Sigmoid colon (tissue), 4 donors: ENCODE results near the gene PDE4D.

Experiments
- EP300 ChIP-seq, 4 donors: sonication (generic); formaldehyde crosslinking; IDR thresholded peaks; one replicate each; pipeline ENCODE4 v1.6.1; 2017; ENCODE audit warnings: antibody characterized with exemption in 4 of 4
- POLR2A ChIP-seq, 2 donors: fragments of 450-650 bp; IDR thresholded peaks; one replicate each; pipeline ENCODE4 v1.6.1; 2016; ENCODE audit warnings: antibody characterized with exemption in 2 of 2, mild to moderate bottlenecking in 2 of 2, moderate library complexity in 2 of 2

GRCh38 chr5:59597690-59598546 is 295.6 kb downstream of the PDE4D start:
- TF ChIP-seq POLR2A (IDR thresholded peaks at IDR 0.05): no peak
- no peak for TF ChIP-seq EP300 (IDR thresholded peaks at IDR 0.05)
